PC-3 (cell line): Measurements from ENCODE around the gene ERICH4. TPM values are rescaled to one million over a fixed set of nuclear protein-coding genes. Genes with fewer than 3 reads are reported as not detected.

ENCODE experiments used
- ATAC-seq: fragments of 200-7000 bp; cut with Tn5 transposase; 2 replicates; pipeline ENCODE4 v1.9.1; 2020; ENCODE audit warnings: mild to moderate bottlenecking, moderate library complexity
- BruUV-seq: library from RNA; stranded (reverse); fragments of 400-500 nt; replicated peaks from 2 replicates; lab custom pipeline; 2021; lab: Mats Ljungman, UMichigan
- CTCF ChIA-PET: fragments of 300-600 bp; sonication (Branson Sonifier 250); formaldehyde crosslinking; loops from one replicate; lab custom pipeline; 2022; ENCODE audit warnings: antibody characterized with exemption; lab: Charles Lee
- POLR2A ChIA-PET: fragments of 300-600 bp; sonication (Branson Sonifier 250); formaldehyde crosslinking; loops from one replicate; lab custom pipeline; 2022; ENCODE audit warnings: antibody characterized with exemption; ENCODE audit not compliant: unreplicated experiment; lab: Charles Lee
- DNase-seq: peaks from one replicate; pipeline ENCODE4 v3.0.0-alpha.2; 2015
- H2AFZ ChIP-seq: fragments of 300-600 bp; sonication (generic); 2 replicates; pipeline ENCODE4 v1.6.0; 2016; ENCODE audit warnings: antibody characterized with exemption, low read length
- H3F3A ChIP-seq: fragments of 300-600 bp; sonication (generic); one replicate; pipeline ENCODE4 v1.6.0; 2017; ENCODE audit warnings: antibody characterized with exemption, low read length, control low read depth, mild to moderate bottlenecking; ENCODE audit not compliant: unreplicated experiment
- H3K27ac ChIP-seq: fragments of 300-600 bp; sonication (generic); 2 replicates; pipeline ENCODE4 v1.5.1; 2016; ENCODE audit warnings: mild to moderate bottlenecking, low read length
- H3K27me3 ChIP-seq: fragments of 300-600 bp; sonication (generic); 2 replicates; pipeline ENCODE4 v1.6.1; 2016; ENCODE audit warnings: low read length, mixed read lengths
- H3K36me3 ChIP-seq: fragments of 300-600 bp; sonication (generic); 2 replicates; pipeline ENCODE4 v1.6.1; 2016; ENCODE audit warnings: low read depth, mixed run types, low read length, mixed read lengths
- H3K4me1 ChIP-seq: fragments of 300-600 bp; sonication (generic); 2 replicates; pipeline ENCODE4 v1.5.1; 2016; ENCODE audit warnings: low read length; ENCODE audit not compliant: insufficient read depth
- H3K4me2 ChIP-seq: fragments of 300-600 bp; sonication (generic); 2 replicates; pipeline ENCODE4 v1.6.0; 2016; ENCODE audit warnings: low read length
- H3K4me3 ChIP-seq: fragments of 300-600 bp; sonication (generic); 2 replicates; pipeline ENCODE4 v1.5.1; 2016; ENCODE audit warnings: mild to moderate bottlenecking, low read length, mixed read lengths
- H3K79me2 ChIP-seq: fragments of 300-600 bp; sonication (generic); 2 replicates; pipeline ENCODE4 v1.6.1; 2017; ENCODE audit warnings: low read length, mixed read lengths
- H3K9ac ChIP-seq: fragments of 300-600 bp; sonication (generic); 2 replicates; pipeline ENCODE4 v1.6.0; 2016; ENCODE audit warnings: mild to moderate bottlenecking, low read length
- H3K9me2 ChIP-seq: fragments of 300-600 bp; sonication (generic); replicated peaks from 2 replicates; pipeline ENCODE4 v1.6.1; 2016; ENCODE audit warnings: mixed run types, low read length, mixed read lengths
- H3K9me3 ChIP-seq: fragments of 300-600 bp; sonication (generic); 2 replicates; pipeline ENCODE4 v1.6.1; 2016; ENCODE audit warnings: low read length, mixed read lengths
- H4K20me1 ChIP-seq: fragments of 300-600 bp; sonication (generic); 2 replicates; pipeline ENCODE4 v1.6.1; 2016; ENCODE audit warnings: low read length, mixed read lengths
- EZH2 ChIP-seq: fragments of 300-600 bp; sonication (generic); IDR thresholded peaks from one replicate; pipeline ENCODE4 v1.6.1; 2017; ENCODE audit warnings: antibody characterized with exemption, mild to moderate bottlenecking, low read length; ENCODE audit not compliant: unreplicated experiment
- EZH2phosphoT487 ChIP-seq: fragments of 300-600 bp; sonication (generic); IDR thresholded peaks from 2 replicates; pipeline ENCODE4 v1.6.1; 2018; ENCODE audit warnings: mild to moderate bottlenecking, antibody characterized with exemption, low read length, borderline replicate concordance
- intact Hi-C: fragments of 100-400 bp; cut with micrococcal nuclease; formaldehyde crosslinking; loops from 2 replicates; pipeline ENCODE4 v1.9.0; 2023
- total RNA-seq: library from RNA; depleted of rRNA; stranded (reverse); fragments of >200 nt; gene quantifications from 2 replicates; pipeline ENCODE4 v1.2.3, GENCODE V29; 2014
- TF ChIP-seq, protein P1 (sequence below): fragments of 300-600 bp; sonication (generic); conservative IDR thresholded peaks from 2 replicates; pipeline ENCODE4 v1.5.1; 2017; ENCODE audit warnings: antibody characterized with exemption, low read depth, mild to moderate bottlenecking, low read length

Gene ERICH4
- total RNA-seq, 1 experiment from 2014 or later = not detected

DNA sequence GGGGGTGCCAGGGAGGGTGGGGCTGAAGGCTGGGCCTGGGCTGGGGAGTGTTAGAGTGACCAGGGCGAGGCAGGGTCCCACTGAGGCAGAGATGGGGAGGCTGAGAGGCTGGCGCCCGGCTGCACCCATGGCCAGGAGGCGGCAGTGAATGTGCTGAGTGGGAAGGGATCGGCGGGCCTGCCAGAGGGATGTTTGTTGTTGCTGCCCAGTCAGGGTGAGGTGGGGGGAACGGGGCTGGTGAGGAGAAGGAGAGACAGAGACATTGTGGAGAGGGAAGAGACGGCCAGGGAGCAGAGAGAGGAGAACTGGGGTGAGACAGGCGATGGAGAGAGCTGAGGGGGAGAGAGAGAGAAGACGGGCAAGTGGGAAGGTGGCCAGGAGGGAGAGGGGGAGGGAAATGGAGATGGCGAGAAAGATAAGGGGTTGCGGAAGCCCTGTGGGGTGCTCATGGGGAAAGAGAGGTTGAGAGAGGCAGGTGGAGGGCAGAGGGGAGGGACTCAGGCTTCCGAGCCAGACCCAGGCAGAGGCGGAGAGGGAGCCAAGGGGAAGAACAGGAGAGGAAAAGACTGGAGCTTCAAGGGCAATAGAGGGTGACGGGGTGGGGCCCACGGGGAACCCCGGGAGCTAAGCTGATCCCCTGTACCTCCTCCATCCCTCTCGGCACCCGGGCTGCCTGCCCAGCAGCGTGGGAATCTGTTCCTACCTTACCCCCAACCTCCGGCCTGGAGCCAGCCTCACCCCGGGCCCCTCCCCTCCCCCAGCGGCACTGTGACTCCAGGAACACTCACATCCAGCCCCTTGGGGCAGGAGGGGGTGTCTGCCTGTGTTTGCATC is 15.1 kb upstream of the ERICH4 start:
- ATAC-seq (no peak; the same call in 1 of the 2 replicates), DNase-seq (no peak)
- Histone ChIP-seq H3K4me3 (no peak overlapping the region), H2AFZ (no peak overlapping the region), H3K4me1 (no peaks in the 10 kb centered on the region), H3K9me3 (no peaks in the 10 kb centered on the region), H4K20me1 (no peaks in the 10 kb centered on the region), H3K79me2 (no peaks in the 10 kb centered on the region), H3K9ac (no peak overlapping the region), H3K9me2 (no peaks in the 10 kb centered on the region), H3K36me3 (no peaks in the 10 kb centered on the region), H3F3A (no peaks in the 10 kb centered on the region), H3K27me3 (no peaks in the 10 kb centered on the region), H3K27ac (no peak overlapping the region), H3K4me2 (no peak overlapping the region)
- TF ChIP-seq, protein P1, sequence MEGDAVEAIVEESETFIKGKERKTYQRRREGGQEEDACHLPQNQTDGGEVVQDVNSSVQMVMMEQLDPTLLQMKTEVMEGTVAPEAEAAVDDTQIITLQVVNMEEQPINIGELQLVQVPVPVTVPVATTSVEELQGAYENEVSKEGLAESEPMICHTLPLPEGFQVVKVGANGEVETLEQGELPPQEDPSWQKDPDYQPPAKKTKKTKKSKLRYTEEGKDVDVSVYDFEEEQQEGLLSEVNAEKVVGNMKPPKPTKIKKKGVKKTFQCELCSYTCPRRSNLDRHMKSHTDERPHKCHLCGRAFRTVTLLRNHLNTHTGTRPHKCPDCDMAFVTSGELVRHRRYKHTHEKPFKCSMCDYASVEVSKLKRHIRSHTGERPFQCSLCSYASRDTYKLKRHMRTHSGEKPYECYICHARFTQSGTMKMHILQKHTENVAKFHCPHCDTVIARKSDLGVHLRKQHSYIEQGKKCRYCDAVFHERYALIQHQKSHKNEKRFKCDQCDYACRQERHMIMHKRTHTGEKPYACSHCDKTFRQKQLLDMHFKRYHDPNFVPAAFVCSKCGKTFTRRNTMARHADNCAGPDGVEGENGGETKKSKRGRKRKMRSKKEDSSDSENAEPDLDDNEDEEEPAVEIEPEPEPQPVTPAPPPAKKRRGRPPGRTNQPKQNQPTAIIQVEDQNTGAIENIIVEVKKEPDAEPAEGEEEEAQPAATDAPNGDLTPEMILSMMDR = no peak
- TF ChIP-seq EZH2phosphoT487 (no peak), EZH2 (no peak)
- ChIA-PET POLR2A (no interaction called here), CTCF (no interaction called here)
- intact Hi-C loops = no loop called here
- BruUV-seq = no TSS peak

DNA sequence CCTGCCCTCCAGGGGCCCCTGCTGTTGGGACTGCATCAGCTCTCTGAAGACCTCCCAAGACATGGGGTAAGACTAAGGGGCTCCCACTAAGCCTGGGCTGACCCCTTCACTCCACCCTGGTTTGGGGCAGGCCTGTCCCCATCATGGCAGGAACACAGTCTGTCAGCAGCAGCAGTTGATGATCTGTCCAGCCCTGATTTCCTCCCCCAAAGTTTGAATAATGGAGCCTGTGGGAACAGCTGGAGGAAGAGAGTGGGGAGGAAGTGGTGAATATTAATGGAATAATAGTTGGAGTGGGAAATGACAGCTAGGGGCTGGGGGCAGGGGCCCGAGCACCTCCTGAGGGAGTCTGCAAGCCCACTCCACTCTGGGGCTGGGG is 14.5 kb upstream of the ERICH4 start:
- intact Hi-C loops = no loop called here
- TF ChIP-seq EZH2 (no peak), EZH2phosphoT487 (no peak)
- TF ChIP-seq, protein P1 = no peak
- ATAC-seq (no peak), DNase-seq (no peak)
- H3K79me2 ChIP-seq = no peaks in the 10 kb centered on the region
- no peaks in the 10 kb centered on the region for H3F3A ChIP-seq
- H3K4me1 ChIP-seq = no peaks in the 10 kb centered on the region
- H3K9me2 ChIP-seq = no peaks in the 10 kb centered on the region
- H3K36me3 ChIP-seq = no peaks in the 10 kb centered on the region
- no peak overlapping the region for H3K4me2 ChIP-seq
- CTCF ChIA-PET = no interaction called here
- no TSS peak for BruUV-seq
- no peak overlapping the region for H3K27ac ChIP-seq
- no peak overlapping the region for H2AFZ ChIP-seq
- no peaks in the 10 kb centered on the region for H4K20me1 ChIP-seq
- H3K27me3 ChIP-seq = no peaks in the 10 kb centered on the region
- no peak overlapping the region for H3K9ac ChIP-seq
- no peak overlapping the region for H3K4me3 ChIP-seq
- POLR2A ChIA-PET = no interaction called here
- H3K9me3 ChIP-seq = no peaks in the 10 kb centered on the region

DNA sequence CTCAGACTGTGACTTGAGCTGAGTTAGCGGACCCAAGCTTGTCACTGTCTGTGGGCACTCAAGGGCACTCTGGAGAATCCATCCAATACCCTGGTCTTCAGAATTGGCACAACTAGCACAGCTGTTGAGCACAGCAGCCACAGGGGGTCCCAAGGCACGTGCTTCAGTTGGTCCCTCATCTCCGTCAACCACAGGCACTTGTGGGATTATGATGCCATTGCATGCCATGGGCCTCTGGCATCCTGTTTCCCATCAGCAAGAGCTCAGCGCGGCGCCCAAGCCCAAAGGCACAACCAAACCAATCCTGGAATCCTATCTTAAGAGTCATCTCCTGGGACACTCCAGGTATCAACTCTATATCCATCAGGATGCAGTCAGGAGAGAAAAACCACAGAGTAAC is 12.0 kb upstream of the ERICH4 start:
- Histone ChIP-seq H3K9ac (no peak overlapping the region), H3K27ac (no peak overlapping the region), H3K27me3 (no peaks in the 10 kb centered on the region), H3F3A (no peaks in the 10 kb centered on the region), H3K36me3 (no peaks in the 10 kb centered on the region), H3K9me2 (no peaks in the 10 kb centered on the region), H4K20me1 (no peaks in the 10 kb centered on the region), H3K4me1 (no peaks in the 10 kb centered on the region), H3K79me2 (no peaks in the 10 kb centered on the region), H3K4me2 (no peak overlapping the region), H3K4me3 (no peak overlapping the region), H3K9me3 (no peaks in the 10 kb centered on the region), H2AFZ (no peak overlapping the region)
- ATAC-seq = no peak
- TF ChIP-seq EZH2phosphoT487 = no peak
- TF ChIP-seq EZH2 = no peak
- TF ChIP-seq, protein P1 = no peak
- POLR2A ChIA-PET = no interaction called here
- intact Hi-C loops = no loop called here
- BruUV-seq = no TSS peak
- CTCF ChIA-PET = no interaction called here
- DNase-seq = no peak
